OCI-LY7 (cell line): ENCODE measurements around the gene HASPIN. TPM values are rescaled to one million over a fixed set of nuclear protein-coding genes. Genes with fewer than 3 reads are reported as not detected.

Source experiments
- BruUV-seq: library from RNA; stranded (reverse); fragments of 400-500 nt; replicated peaks from 2 replicates; lab custom pipeline; 2021; lab: Mats Ljungman, UMichigan
- CTCF ChIA-PET: fragments of 300-600 bp; sonication (Branson Sonifier 250); formaldehyde crosslinking; loops from one replicate; lab custom pipeline; 2022; ENCODE audit warnings: antibody characterized with exemption; ENCODE audit not compliant: unreplicated experiment; lab: Charles Lee
- POLR2A ChIA-PET: fragments of 300-600 bp; sonication (Branson Sonifier 250); formaldehyde crosslinking; loops from one replicate; lab custom pipeline; 2022; ENCODE audit warnings: antibody characterized with exemption; lab: Charles Lee
- DNase-seq: peaks from one replicate; pipeline ENCODE4 v3.0.0-alpha.2; 2015; ENCODE audit warnings: low spot score
- H2AFZ ChIP-seq: fragments of 200-600 bp; sonication (generic), shearing (Covaris generic); 2 replicates; pipeline ENCODE4 v1.6.1; 2014; ENCODE audit warnings: mild to moderate bottlenecking, antibody characterized with exemption, low read length, moderate library complexity
- H3K27ac ChIP-seq: fragments of 200-600 bp; sonication (generic); 2 replicates; pipeline ENCODE4 v1.5.1; 2014; ENCODE audit warnings: mixed run types, low read depth, mild to moderate bottlenecking, moderate library complexity, low read length, inconsistent platforms; ENCODE audit not compliant: poor library complexity, severe bottlenecking
- H3K36me3 ChIP-seq: fragments of 200-600 bp; sonication (generic); 2 replicates; pipeline ENCODE4 v1.6.1; 2014; ENCODE audit warnings: mild to moderate bottlenecking, antibody characterized with exemption, low read length, moderate library complexity, mixed read lengths; ENCODE audit not compliant: insufficient read depth
- H3K4me1 ChIP-seq: fragments of 200-600 bp; sonication (generic); 2 replicates; pipeline ENCODE4 v1.5.1; 2014; ENCODE audit warnings: mild to moderate bottlenecking, low read length; ENCODE audit not compliant: insufficient read depth, poor library complexity, severe bottlenecking
- H3K4me2 ChIP-seq: fragments of 200-600 bp; sonication (generic); 2 replicates; pipeline ENCODE4 v1.6.1; 2014; ENCODE audit warnings: mild to moderate bottlenecking, low read length
- H3K4me3 ChIP-seq: fragments of 200-600 bp; sonication (generic); 2 replicates; pipeline ENCODE4 v1.5.1; 2014; ENCODE audit warnings: mild to moderate bottlenecking, low read depth, low read length; ENCODE audit not compliant: poor library complexity, severe bottlenecking
- H3K79me2 ChIP-seq: fragments of 200-600 bp; sonication (generic); 2 replicates; pipeline ENCODE4 v1.6.1; 2016; ENCODE audit warnings: low read depth, mild to moderate bottlenecking, low read length, moderate library complexity, mixed read lengths; ENCODE audit not compliant: insufficient read depth
- H3K9me2 ChIP-seq: fragments of 200-600 bp; sonication (generic); 2 replicates; pipeline ENCODE4 v1.6.1; 2016; ENCODE audit warnings: mild to moderate bottlenecking, low read length, mixed read lengths; ENCODE audit not compliant: insufficient read depth
- H3K9me3 ChIP-seq: fragments of 200-600 bp; sonication (generic); 2 replicates; pipeline ENCODE4 v1.6.1; 2014; ENCODE audit warnings: mild to moderate bottlenecking, mixed run types, low read length, mixed read lengths
- H4K20me1 ChIP-seq: fragments of 200-600 bp; sonication (generic); 2 replicates; pipeline ENCODE4 v1.6.1; 2014; ENCODE audit warnings: mild to moderate bottlenecking, antibody characterized with exemption, low read length, moderate library complexity, mixed read lengths; ENCODE audit not compliant: insufficient read depth
- CTCF ChIP-seq: fragments of 200-600 bp; sonication (generic); conservative IDR thresholded peaks from 2 replicates; pipeline ENCODE4 v1.5.1; 2014; ENCODE audit warnings: mild to moderate bottlenecking, antibody characterized with exemption, low read length, moderate library complexity, mixed read lengths
- EZH2phosphoT487 ChIP-seq: fragments of 200-600 bp; sonication (generic); IDR thresholded peaks from 2 replicates; pipeline ENCODE4 v1.6.1; 2018; ENCODE audit warnings: low read depth, borderline replicate concordance, mild to moderate bottlenecking, mixed run types, antibody characterized with exemption, low read length, moderate library complexity, mixed read lengths
- intact Hi-C: fragments of 100-400 bp; cut with micrococcal nuclease; formaldehyde crosslinking; loops from one replicate; pipeline ENCODE4 v1.10.0; 2022; ENCODE audit not compliant: unreplicated experiment
- total RNA-seq, 2 experiments: library from RNA; depleted of rRNA in 1 of 2; stranded (reverse); fragments of >200 nt in 1 of 2; shearing (Covaris generic) in 1 of 2; gene quantifications; 2 replicates each; pipeline ENCODE4 v1.2.3, GENCODE V29; 2014 to 2022

Gene HASPIN
- total RNA-seq, 2 experiments from 2014 or later = 66.2 to 88.6 TPM

DNA sequence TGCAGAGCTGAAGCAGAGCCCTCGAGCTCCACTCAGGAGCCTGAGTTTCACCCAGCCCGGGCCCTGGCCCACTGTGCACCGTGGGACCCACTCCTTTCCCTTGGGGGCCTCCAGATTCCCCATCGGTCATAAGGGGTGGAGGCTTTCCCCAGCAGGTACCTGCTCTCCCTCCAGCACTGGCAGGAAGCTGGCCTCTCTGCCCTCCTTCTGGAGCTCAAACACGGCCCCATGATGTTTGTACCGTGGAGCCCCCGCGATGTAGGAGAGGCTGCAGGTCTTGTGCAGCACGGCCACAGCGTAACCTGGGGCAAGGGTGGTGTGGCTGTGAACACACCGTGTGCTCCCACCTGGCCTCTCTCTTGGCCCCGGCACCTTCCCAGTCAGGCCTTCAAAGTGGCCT lies 29.9 kb downstream of the HASPIN start:
- Histone ChIP-seq H4K20me1 (no peaks in the 10 kb centered on the region), H3K36me3 (no peaks in the 10 kb centered on the region), H3K4me1 (no peaks in the 10 kb centered on the region), H3K4me3 (no peak overlapping the region), H2AFZ (no peak overlapping the region), H3K79me2 (no peaks in the 10 kb centered on the region), H3K9me2 (no peaks in the 10 kb centered on the region), H3K9me3 (no peaks in the 10 kb centered on the region), H3K27ac (no peak overlapping the region), H3K4me2 (no peak overlapping the region)
- no TSS peak for BruUV-seq
- no peak for DNase-seq
- CTCF ChIA-PET = no interaction called here
- intact Hi-C loops = no loop called here
- TF ChIP-seq CTCF (no peak), EZH2phosphoT487 (no peak)
- POLR2A ChIA-PET = no interaction called here

- POLR2A ChIA-PET = no interaction called here
- H3K4me1 ChIP-seq = no peaks in the 10 kb centered on the region
- no peaks in the 10 kb centered on the region for H4K20me1 ChIP-seq
- DNase-seq = no peak
- no peak overlapping the region for H3K4me2 ChIP-seq
- no peaks in the 10 kb centered on the region for H3K9me3 ChIP-seq
- intact Hi-C loops = no loop called here
- H3K79me2 ChIP-seq = no peaks in the 10 kb centered on the region
- no peak overlapping the region for H3K27ac ChIP-seq
- no TSS peak for BruUV-seq
- no peak overlapping the region for H2AFZ ChIP-seq
- no peaks in the 10 kb centered on the region for H3K9me2 ChIP-seq
- no peaks in the 10 kb centered on the region for H3K36me3 ChIP-seq
- TF ChIP-seq EZH2phosphoT487 = no peak
- no peak for TF ChIP-seq CTCF
- CTCF ChIA-PET = no interaction called here
- no peak overlapping the region for H3K4me3 ChIP-seq
These were observed 30.4 kb downstream of the HASPIN start for GRCh38 chr17:3754066-3754457.

DNA sequence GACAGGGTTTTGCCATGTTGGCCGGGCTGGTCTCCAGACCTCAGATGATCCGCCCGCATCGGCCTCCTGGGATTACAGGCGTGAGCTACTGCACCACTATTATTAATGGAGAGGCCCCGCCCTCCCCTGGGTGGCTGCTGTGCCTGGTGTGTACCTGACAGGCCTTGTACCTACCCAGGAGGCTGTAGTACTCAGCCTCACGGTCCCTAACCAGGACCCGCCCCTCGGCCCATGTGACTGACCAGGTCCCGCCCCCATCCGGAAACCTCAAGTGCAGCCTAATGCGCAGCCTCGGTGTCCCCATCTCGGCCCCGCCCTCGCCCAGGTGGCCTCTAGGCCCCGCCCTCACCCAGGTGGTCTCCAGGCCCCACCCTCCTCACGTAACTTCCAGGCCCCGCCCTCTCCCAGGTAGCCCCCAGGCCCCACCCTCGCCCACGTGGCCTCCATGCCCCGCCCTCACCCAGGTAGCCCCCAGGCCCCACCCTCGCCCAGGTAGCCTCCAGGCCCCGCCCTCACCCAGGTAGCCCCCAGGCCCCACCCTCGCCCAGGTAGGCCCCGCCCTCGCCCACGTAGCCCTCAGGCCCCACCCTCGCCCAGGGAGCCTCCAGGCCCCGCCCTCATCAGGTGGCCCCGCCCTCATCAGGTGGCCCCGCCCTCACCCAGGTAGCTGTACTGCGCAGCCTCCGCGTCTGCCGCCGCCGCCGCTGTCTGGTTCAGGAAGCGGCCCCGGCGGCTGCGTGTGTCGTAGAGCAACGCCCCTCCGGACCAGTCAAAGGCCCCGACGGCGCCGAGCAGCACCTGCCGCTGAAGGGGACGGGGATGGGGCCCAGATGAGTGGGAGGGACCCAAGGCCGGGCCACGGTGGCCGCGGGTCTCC lies 31.0 kb downstream of the HASPIN start:
- DNase-seq = no peak
- no TSS peak for BruUV-seq
- H3K4me3 ChIP-seq = no peak overlapping the region
- CTCF ChIA-PET = no interaction called here
- intact Hi-C loops = no loop called here
- no peak overlapping the region for H2AFZ ChIP-seq
- POLR2A ChIA-PET = no interaction called here
- no peaks in the 10 kb centered on the region for H3K36me3 ChIP-seq
- TF ChIP-seq CTCF (no peak), EZH2phosphoT487 (no peak)
- no peaks in the 10 kb centered on the region for H3K4me1 ChIP-seq
- H3K27ac ChIP-seq = no peak overlapping the region
- H4K20me1 ChIP-seq = no peaks in the 10 kb centered on the region
- no peak overlapping the region for H3K4me2 ChIP-seq
- H3K9me2 ChIP-seq = no peaks in the 10 kb centered on the region
- H3K79me2 ChIP-seq = no peaks in the 10 kb centered on the region
- H3K9me3 ChIP-seq = no peaks in the 10 kb centered on the region
